ENCODE measurements around the gene RAD51B.

DNA sequence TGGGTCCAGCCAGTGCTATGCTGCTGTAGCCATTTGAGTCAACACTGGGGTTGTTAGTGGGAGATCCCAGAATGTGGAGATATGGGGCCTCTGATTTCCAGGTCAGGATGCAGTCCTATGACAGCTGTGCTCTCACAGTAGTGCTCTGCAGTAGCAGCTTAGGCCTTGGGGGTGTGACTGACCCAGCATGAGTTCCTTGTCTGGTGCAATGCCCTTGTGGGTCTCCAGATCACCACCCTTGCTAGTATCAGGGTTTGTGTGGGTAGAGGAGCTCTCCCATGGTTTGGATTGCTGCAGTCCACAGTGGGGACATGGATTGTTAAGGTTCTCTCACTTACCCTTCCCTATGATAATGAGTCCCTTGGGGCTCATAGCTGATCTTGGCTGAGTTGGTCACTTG is 113.7 kb downstream of the RAD51B start:
- TF ChIP-seq, protein P1, sequence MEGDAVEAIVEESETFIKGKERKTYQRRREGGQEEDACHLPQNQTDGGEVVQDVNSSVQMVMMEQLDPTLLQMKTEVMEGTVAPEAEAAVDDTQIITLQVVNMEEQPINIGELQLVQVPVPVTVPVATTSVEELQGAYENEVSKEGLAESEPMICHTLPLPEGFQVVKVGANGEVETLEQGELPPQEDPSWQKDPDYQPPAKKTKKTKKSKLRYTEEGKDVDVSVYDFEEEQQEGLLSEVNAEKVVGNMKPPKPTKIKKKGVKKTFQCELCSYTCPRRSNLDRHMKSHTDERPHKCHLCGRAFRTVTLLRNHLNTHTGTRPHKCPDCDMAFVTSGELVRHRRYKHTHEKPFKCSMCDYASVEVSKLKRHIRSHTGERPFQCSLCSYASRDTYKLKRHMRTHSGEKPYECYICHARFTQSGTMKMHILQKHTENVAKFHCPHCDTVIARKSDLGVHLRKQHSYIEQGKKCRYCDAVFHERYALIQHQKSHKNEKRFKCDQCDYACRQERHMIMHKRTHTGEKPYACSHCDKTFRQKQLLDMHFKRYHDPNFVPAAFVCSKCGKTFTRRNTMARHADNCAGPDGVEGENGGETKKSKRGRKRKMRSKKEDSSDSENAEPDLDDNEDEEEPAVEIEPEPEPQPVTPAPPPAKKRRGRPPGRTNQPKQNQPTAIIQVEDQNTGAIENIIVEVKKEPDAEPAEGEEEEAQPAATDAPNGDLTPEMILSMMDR (conservative IDR thresholded peaks at IDR 0.05 in 1 of 2, IDR thresholded peaks at IDR 0.05 in 1 of 2; ENCODE audit: low read depth in 1 of 2, low read length in 2 of 2): no peak
- TF ChIP-seq EZH2 (IDR thresholded peaks at IDR 0.05; ENCODE audit: low read length, missing control alignments): no peak
